ENCODE data around the gene ITGB2.

GRCh38 chr21:44862869-44863685, 57.6 kb downstream of the ITGB2 start:
- TF ChIP-seq CTCF (IDR thresholded peaks at IDR 0.05) (no peak), POLR2AphosphoS5 (IDR thresholded peaks at IDR 0.05; ENCODE audit: insufficient read depth in 1 of 2, low read depth in 1 of 2) (no peak), POLR2A (IDR thresholded peaks at IDR 0.05) (no peak)
